GM19452 (cell line): ENCODE results near the gene SMARCD3.

ENCODE experiments used
- ATAC-seq: cut with Tn5 transposase; IDR thresholded peaks from one replicate; pipeline ENCODE4 v1.9.1; 2021; ENCODE audit not compliant: unreplicated experiment

Gene SMARCD3

GRCh38 chr7:151211155-151211772, 37.2 kb downstream of the SMARCD3 start:
- ATAC-seq: no peak

- ATAC-seq: no peak
Observed at GRCh38 chr7:151210087-151210854, 38.2 kb downstream of the SMARCD3 start, which contains the start of gene H2BK1. Gene H2BK1, minus strand, starts transcription at chr7:151210488. Its CDS starts 170 bp downstream, at chr7:151210318.

GRCh38 chr7:151209588-151209987, 38.9 kb downstream of the SMARCD3 start:
- ATAC-seq: no peak

- ATAC-seq: no peak
Observed at GRCh38 chr7:151208253-151208862, 40.1 kb downstream of the SMARCD3 start.

DNA sequence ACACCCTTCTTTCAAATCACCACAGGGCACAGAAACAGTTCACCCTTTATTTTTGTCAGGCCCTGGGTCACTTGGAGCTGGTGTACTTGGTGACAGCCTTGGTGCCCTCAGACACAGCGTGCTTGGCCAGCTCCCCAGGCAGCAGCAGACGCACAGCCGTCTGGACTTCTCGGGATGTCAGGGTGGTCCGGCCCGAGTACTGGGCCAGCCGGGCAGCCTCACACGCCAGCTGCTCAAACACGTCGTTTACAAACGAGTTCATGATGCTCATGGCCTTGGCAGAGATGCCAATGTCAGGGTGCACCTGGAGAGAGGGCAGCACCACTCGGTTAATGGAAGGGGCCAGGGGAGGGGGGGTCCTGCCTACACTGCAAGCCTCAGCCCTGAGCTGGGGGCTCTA, 40.7 kb downstream of the SMARCD3 start:
- no peak for ATAC-seq

DNA sequence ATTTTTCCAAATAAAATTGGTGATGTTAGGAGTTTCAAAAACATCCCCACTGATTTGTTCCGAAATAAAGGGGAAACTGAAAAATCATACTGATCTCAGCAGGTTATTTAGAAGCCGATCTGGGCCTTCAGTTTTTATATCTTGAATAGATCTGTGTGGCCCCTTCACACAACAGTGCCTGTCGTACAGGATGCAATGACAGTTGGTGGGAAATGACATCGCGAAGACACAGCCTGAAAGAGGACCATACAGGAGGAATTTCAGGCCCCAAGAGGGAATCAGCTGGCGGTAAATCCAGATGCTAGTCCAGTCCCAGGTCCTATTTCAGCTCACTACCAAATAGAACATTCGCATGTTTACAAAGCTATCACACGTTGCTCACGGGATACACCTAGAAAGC, 41.2 kb downstream of the SMARCD3 start:
- ATAC-seq: no peak

DNA sequence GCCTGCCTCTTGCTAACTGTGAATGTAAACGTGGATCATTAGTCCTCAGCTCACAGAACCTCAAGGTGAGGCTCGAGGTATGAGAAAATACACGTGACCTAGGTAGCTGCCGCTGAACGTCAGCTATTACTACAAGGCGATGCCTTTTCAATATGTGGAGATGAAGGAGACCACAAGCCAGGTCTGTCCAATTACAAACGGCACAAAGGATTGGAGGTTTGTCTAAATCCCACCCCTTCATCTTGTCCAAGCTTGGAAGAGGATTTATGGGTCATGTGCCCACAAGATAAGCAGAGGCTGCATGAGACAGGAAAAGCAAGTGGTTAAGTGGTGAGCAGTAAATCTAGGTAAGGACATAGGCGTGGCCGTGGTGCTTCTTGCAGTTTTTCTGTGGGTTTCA, 41.6 kb downstream of the SMARCD3 start:
- no peak for ATAC-seq

GRCh38 chr7:151205730-151206129, 42.8 kb downstream of the SMARCD3 start:
- no peak for ATAC-seq

DNA sequence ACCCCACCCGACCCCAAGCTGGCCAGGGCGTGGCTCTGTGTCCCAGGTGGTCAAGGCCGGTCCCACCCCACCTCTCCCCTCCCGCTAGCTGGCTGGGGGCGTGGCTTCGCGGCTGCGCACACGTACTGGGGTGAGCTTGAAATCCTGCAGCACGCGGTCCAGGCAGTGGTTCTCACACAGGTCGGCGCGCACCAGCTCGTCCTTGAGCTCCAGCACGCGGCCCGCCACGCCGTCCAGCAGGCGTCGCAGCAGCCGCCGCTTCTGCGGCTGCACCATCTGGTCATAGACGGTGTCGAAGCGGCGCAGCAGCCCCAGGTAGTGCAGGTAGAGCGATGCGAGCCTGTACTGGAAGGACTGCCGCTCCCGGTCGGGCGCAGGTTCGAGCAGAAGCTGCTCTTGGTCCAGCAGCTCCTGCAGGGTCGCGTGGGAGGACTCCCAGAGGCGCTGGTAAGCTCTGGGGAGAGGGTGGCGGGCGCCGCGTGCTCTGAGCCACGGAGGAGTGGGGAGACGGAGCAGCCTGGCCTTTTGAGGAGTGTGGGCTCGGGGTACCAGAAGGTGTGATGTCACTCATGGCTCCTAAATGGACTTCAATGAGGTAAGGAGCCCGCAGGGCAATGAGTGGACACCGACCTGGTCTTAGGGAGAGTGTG, 44.0 kb downstream of the SMARCD3 start:
- ATAC-seq: no peak

GRCh38 chr7:151202836-151203235, 45.7 kb downstream of the SMARCD3 start:
- ATAC-seq: no peak

DNA sequence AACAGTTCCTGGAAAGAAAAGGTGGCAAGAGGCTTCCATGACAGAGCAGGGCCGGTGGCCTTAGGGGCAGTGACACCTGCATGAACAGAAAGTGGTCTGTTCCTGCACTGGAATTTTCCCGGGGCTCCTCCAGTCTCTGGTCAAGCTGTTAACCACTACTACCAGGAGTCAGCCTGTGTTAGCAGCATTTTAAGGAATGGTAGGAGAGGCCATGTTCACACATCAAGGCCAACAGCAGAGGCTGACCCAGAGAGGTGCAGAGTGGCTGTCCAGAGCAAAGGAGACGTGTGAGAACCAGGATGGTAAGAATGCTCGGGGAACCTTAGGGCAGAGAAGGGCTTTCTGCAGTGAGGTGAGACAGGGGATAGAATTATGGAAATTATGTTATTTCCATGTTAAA, 46.7 kb downstream of the SMARCD3 start:
- no peak for ATAC-seq

- ATAC-seq: no peak
Observed at GRCh38 chr7:151201344-151201743, 47.1 kb downstream of the SMARCD3 start.

GRCh38 chr7:151198945-151199848, 49.3 kb downstream of the SMARCD3 start:
- ATAC-seq: no peak

DNA sequence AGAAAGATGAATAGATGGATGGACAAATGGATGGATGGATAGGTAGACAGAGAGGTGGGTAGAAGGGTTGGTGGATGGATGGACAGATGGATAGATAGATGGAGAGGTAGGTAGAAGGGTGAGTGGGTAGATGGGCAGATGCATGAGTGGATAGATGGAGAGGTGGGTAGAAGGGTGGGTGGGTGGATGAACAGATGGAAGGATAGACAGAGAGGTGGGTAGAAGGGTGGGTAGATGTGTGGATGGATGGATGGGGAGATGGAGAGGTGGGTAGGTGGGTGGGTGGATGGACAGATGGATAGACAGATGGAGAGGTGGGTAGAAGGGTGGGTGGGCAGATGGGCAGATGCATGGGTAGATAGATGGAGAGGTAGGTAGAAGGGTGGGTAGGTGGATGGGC, 50.6 kb downstream of the SMARCD3 start:
- no peak for ATAC-seq

DNA sequence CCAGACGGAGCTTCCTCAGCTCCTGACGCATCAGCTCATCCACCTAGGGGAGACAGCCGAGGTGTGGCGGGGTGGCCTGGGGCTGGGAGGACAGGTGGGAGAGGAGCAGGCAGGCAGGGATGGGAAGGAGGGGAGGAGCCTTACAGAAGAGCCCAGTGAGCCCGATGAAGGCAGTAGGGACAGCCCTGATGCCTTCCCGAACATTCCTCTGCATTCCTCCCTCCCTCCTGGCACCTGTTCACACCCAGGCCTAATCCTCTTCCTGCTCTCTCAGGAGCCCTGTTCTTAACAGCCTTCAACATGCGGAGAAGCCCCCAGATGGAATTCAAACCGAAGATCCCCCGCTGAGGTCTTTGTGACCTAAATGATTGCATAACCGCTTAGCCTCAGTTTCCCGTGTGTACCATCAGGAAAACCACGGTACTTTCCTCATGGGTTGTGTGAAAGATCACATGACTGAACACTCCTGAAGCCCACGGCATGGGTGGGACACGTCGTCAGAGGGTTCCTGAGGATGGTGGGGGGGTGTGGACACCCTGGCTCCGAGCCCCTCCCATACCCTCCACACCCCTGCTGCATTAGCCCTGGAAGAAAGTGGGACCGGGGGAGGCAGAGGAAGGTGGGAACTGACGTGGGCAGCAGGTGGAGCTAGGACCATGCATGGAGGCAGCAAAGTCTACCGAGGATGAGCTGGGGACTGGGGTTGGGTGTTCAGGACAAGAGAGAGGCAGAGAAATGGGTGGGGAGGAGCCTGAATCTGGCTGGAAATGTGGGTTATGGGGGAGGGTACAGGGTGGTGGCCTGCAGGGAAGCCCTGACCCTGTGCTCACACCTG, 52.7 kb downstream of the SMARCD3 start:
- no peak for ATAC-seq

- ATAC-seq: no peak
Observed at GRCh38 chr7:151194188-151194587, 54.3 kb downstream of the SMARCD3 start.

DNA sequence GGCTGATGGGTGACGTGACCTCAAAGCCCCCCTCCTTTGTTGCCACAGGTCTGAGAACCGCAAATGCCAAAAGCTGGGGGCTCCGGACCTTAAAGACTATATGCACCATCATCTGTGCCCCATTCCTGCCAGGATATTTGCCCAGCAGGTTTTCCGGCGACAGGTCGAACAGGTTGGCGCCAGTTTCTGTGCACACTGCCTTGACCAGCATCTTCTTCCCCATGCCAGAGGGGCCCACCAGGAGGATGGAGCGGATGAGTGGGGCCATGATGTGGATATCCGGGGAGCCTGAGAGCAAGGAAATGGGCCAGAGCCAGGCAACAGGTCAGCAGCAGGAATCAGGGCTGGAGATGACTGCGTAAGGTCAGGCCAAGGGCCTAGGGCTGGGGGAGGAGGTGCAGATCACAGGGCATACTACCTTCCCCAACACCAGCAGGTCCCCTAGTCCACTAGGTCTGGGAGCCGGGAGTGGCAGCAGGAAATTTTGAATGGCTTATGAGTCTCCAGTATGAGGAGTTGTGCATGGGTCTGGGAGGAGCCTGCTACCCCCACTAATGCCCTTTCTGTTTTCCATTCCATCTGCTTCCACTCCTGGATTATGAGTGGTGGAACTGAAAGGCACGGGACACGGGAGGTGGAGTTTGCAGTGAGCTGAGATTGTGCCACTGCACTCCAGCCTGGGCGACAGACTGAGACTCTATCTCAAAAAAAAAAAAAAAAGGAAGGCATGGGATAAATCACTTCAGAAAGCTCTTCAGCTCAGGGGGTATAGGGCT, 55.1 kb downstream of the SMARCD3 start:
- no peak for ATAC-seq

DNA sequence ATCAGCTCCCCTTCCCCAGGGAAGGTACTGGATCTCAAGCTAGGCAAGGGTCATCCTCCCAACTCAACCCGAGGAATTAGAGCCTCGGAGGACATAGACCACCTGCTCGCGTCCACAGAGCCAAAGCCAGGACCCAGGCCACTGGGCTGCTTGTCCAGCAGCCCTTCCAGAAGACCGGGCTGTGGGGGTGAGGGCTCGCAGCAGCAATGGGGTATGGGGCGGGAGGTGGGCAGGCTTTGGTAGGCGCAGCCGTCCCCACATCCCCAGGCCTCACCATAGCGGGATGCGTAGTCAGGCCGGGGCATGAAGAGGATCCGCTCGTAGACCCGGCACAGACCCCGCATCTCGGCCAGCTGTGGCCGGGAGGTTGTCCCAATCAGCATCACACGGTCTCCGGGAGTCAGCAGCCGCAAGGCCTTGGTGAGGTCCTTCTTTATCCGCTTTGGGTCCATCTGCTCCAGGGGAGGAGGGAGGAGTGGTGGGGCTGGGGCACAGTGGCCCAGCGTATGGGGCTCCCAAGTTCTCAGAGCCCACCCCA, 56.4 kb downstream of the SMARCD3 start:
- no peak for ATAC-seq

GRCh38 chr7:151191544-151191943, 57.0 kb downstream of the SMARCD3 start:
- no peak for ATAC-seq
